H9 (cell line): ENCODE measurements around the gene SPATA1. TPM values are rescaled to one million over a fixed set of nuclear protein-coding genes. Genes with fewer than 3 reads are reported as not detected.

Source experiments
- DNase-seq: peaks from one replicate; pipeline ENCODE4 v3.0.0-alpha.2; 2017
- H2AFZ ChIP-seq: one replicate; pipeline ENCODE4 v1.6.1; 2013; ENCODE audit warnings: mild to moderate bottlenecking, low read length, control low read depth, moderate library complexity
- H2AK5ac ChIP-seq: 2 replicates; pipeline ENCODE4 v1.6.1; 2013; ENCODE audit warnings: low read length, control low read depth, mixed read lengths; ENCODE audit not compliant: insufficient read length
- H2BK120ac ChIP-seq: one replicate; pipeline ENCODE4 v1.6.1; 2013; ENCODE audit warnings: low read depth, mild to moderate bottlenecking, low read length, control low read depth, inconsistent platforms; ENCODE audit not compliant: poor library complexity, severe bottlenecking
- H2BK12ac ChIP-seq: 2 replicates; pipeline ENCODE4 v1.6.1; 2013; ENCODE audit warnings: low read length, control low read depth, mixed read lengths, low read depth; ENCODE audit not compliant: insufficient read length
- H2BK15ac ChIP-seq: 2 replicates; pipeline ENCODE4 v1.6.1; 2013; ENCODE audit warnings: low read depth, low read length, control low read depth
- H2BK20ac ChIP-seq: one replicate; pipeline ENCODE4 v1.6.1; 2013; ENCODE audit warnings: low read depth, mild to moderate bottlenecking, low read length, control low read depth, inconsistent platforms; ENCODE audit not compliant: poor library complexity, severe bottlenecking
- H2BK5ac ChIP-seq: 2 replicates; pipeline ENCODE4 v1.6.1; 2013; ENCODE audit warnings: low read length, control low read depth, mixed read lengths; ENCODE audit not compliant: insufficient read length
- H3K14ac ChIP-seq: 2 replicates; pipeline ENCODE4 v1.6.1; 2013; ENCODE audit warnings: low read length, control low read depth; ENCODE audit not compliant: insufficient read depth
- H3K18ac ChIP-seq: 2 replicates; pipeline ENCODE4 v1.6.1; 2013; ENCODE audit warnings: low read depth, mild to moderate bottlenecking, mixed read lengths, low read length, control low read depth; ENCODE audit not compliant: insufficient read length
- H3K23ac ChIP-seq: 2 replicates; pipeline ENCODE4 v1.6.1; 2013; ENCODE audit warnings: low read length, control low read depth, mixed read lengths, low read depth; ENCODE audit not compliant: insufficient read length
- H3K23me2 ChIP-seq: 2 replicates; pipeline ENCODE4 v1.6.1; 2013; ENCODE audit warnings: low read depth, mild to moderate bottlenecking, mixed read lengths, low read length, control low read depth; ENCODE audit not compliant: insufficient read length, poor library complexity, severe bottlenecking
- H3K27ac ChIP-seq: 2 replicates; pipeline ENCODE4 v1.5.1; 2013; ENCODE audit warnings: low read length, control low read depth, mixed read lengths, low read depth; ENCODE audit not compliant: insufficient read length
- H3K27me3 ChIP-seq: 2 replicates; pipeline ENCODE4 v1.6.1; 2013; ENCODE audit warnings: low read length, control low read depth, inconsistent platforms; ENCODE audit not compliant: insufficient read depth
- H3K4ac ChIP-seq: 2 replicates; pipeline ENCODE4 v1.6.1; 2013; ENCODE audit warnings: low read depth, mild to moderate bottlenecking, control low read depth, inconsistent platforms, low read length, moderate library complexity
- H3K4me1 ChIP-seq: 2 replicates; pipeline ENCODE4 v1.6.1; 2013; ENCODE audit warnings: low read length, control low read depth, inconsistent platforms; ENCODE audit not compliant: insufficient read depth
- H3K4me2 ChIP-seq: 2 replicates; pipeline ENCODE4 v1.6.1; 2013; ENCODE audit warnings: low read length, control low read depth, mixed read lengths; ENCODE audit not compliant: insufficient read length, insufficient read depth
- H3K56ac ChIP-seq: 2 replicates; pipeline ENCODE4 v1.6.1; 2013; ENCODE audit warnings: low read depth, mild to moderate bottlenecking, mixed read lengths, low read length, control low read depth; ENCODE audit not compliant: insufficient read length
- H3K79me1 ChIP-seq: 2 replicates; pipeline ENCODE4 v1.6.1; 2013; ENCODE audit warnings: low read depth, mild to moderate bottlenecking, moderate library complexity, low read length, control low read depth, inconsistent platforms; ENCODE audit not compliant: insufficient read depth, poor library complexity, severe bottlenecking
- H3K79me2 ChIP-seq: 2 replicates; pipeline ENCODE4 v1.6.1; 2013; ENCODE audit warnings: low read length, control low read depth, inconsistent platforms; ENCODE audit not compliant: insufficient read depth
- H3K9ac ChIP-seq: 2 replicates; pipeline ENCODE4 v1.6.1; 2013; ENCODE audit warnings: low read length, control low read depth, mixed read lengths; ENCODE audit not compliant: insufficient read length; ENCODE audit errors: extremely low read depth
- H3K9me3 ChIP-seq: one replicate; pipeline ENCODE4 v1.6.1; 2013; ENCODE audit warnings: low read depth, low read length, inconsistent platforms; ENCODE audit not compliant: control insufficient read depth
- H3T11ph ChIP-seq: one replicate; pipeline ENCODE4 v1.6.1; 2013; ENCODE audit warnings: mild to moderate bottlenecking, low read length, control low read depth, inconsistent platforms
- H4K20me1 ChIP-seq: one replicate; pipeline ENCODE4 v1.6.1; 2013; ENCODE audit not compliant: control insufficient read depth, insufficient read length, insufficient read depth
- H4K5ac ChIP-seq: 2 replicates; pipeline ENCODE4 v1.6.1; 2013; ENCODE audit warnings: low read depth, mild to moderate bottlenecking, mixed read lengths, low read length, control low read depth; ENCODE audit not compliant: insufficient read length
- H4K8ac ChIP-seq: replicated peaks from 2 replicates; pipeline ENCODE4 v1.6.1; 2013; ENCODE audit warnings: low read length, control low read depth, mixed read lengths, low read depth; ENCODE audit not compliant: insufficient read length
- H4K91ac ChIP-seq: 2 replicates; pipeline ENCODE4 v1.6.1; 2013; ENCODE audit warnings: low read depth, mild to moderate bottlenecking, moderate library complexity, mixed read lengths, low read length, control low read depth; ENCODE audit not compliant: insufficient read length
- H3K27ac Mint-ChIP-seq, 3 experiments: 2 replicates in 2 of 3; 3 replicates in 1 of 3; pipeline ENCODE4 v1.8.0; 2020 to 2021; ENCODE audit warnings: mixed read lengths in 3 of 3, mild to moderate bottlenecking in 1 of 3, moderate library complexity in 1 of 3
- H3K27me3 Mint-ChIP-seq: 2 replicates; pipeline ENCODE4 v1.8.0; 2021; ENCODE audit warnings: low read depth, mild to moderate bottlenecking, moderate library complexity, mixed read lengths
- H3K36me3 Mint-ChIP-seq, 3 experiments: 2 replicates in 2 of 3; 3 replicates in 1 of 3; pipeline ENCODE4 v1.8.0; 2020 to 2021; ENCODE audit warnings: low read depth in 3 of 3, mixed read lengths in 3 of 3; ENCODE audit not compliant: insufficient read depth in 1 of 3
- H3K4me1 Mint-ChIP-seq, 2 experiments: 2 replicates each; pipeline ENCODE4 v1.8.0; 2020; ENCODE audit warnings: mixed read lengths in 2 of 2
- H3K4me3 Mint-ChIP-seq, 2 experiments: 2 replicates in 1 of 2; 3 replicates in 1 of 2; pipeline ENCODE4 v1.8.0; 2020 to 2021; ENCODE audit warnings: mild to moderate bottlenecking in 2 of 2, mixed read lengths in 2 of 2, moderate library complexity in 1 of 2
- H3K9me3 Mint-ChIP-seq, 2 experiments: 2 replicates in 1 of 2; 3 replicates in 1 of 2; pipeline ENCODE4 v1.8.0; 2020; ENCODE audit warnings: mild to moderate bottlenecking in 2 of 2, mixed read lengths in 2 of 2, moderate library complexity in 1 of 2
- WGBS: extraction: QIAGEN DNeasy Blood & Tissue Kit; methylation state at CpG from one replicate; pipeline ENCODE4 v1.1.7; 2013; ENCODE audit warnings: missing lambda C conversion rate, low lambda C conversion rate, mixed read lengths; ENCODE audit not compliant: insufficient read length; ENCODE audit errors: extremely low coverage; 5-methylcytosine and 5-hydroxymethylcytosine counted together
- total RNA-seq: library from RNA; stranded (reverse); gene quantifications from 2 replicates; pipeline ENCODE4 v1.2.1, GENCODE V29; 2021
- TF ChIP-seq, protein P1 (sequence below): fragments of 200-600 bp; sonication (generic); conservative IDR thresholded peaks from 3 replicates; pipeline ENCODE4 v1.8.0; 2021; ENCODE audit warnings: antibody characterized with exemption, mild to moderate bottlenecking

SPATA1 gene
- total RNA-seq, 1 experiment from 2014 or later, result not detected

DNA sequence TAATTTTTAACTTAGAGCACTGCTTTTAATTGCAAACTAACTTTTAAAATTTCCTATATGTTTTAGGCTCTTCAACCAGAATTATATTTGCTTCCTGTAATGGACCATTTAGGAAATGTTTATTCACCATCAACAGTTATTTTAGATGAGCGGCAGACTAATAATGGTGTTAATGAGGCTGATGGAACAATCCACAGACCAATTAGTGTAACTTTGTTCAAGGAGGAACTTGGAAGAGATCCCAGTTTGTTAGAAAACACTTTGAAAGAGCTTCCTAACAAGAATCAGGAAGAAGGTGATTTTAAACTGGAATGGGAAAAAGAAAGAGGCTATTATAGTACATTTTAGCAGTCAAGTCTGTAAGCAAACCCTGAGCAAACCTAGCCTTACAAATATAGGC, 19.6 kb downstream of the SPATA1 start:
- H3K4ac ChIP-seq, result no peak overlapping the region
- no peak overlapping the region for H2BK120ac ChIP-seq
- H3K23me2 ChIP-seq, result no peaks in the 10 kb centered on the region
- H2BK5ac ChIP-seq, result no peak overlapping the region
- Mint-ChIP-seq H3K9me3 (no peaks in the 10 kb centered on the region; a peak in 1 of 5 replicates), H3K27me3 (no peaks in the 10 kb centered on the region), H3K36me3 (no peaks in the 10 kb centered on the region), H3K27ac (no peak overlapping the region), H3K4me3 (no peak overlapping the region), H3K4me1 (no peaks in the 10 kb centered on the region)
- no peak overlapping the region for H3K56ac ChIP-seq
- no peak overlapping the region for H2AFZ ChIP-seq
- H2BK12ac ChIP-seq, result no peak overlapping the region
- no peak overlapping the region for H3T11ph ChIP-seq
- no peaks in the 10 kb centered on the region for H3K79me1 ChIP-seq
- no peaks in the 10 kb centered on the region for H3K79me2 ChIP-seq
- TF ChIP-seq, protein P1, sequence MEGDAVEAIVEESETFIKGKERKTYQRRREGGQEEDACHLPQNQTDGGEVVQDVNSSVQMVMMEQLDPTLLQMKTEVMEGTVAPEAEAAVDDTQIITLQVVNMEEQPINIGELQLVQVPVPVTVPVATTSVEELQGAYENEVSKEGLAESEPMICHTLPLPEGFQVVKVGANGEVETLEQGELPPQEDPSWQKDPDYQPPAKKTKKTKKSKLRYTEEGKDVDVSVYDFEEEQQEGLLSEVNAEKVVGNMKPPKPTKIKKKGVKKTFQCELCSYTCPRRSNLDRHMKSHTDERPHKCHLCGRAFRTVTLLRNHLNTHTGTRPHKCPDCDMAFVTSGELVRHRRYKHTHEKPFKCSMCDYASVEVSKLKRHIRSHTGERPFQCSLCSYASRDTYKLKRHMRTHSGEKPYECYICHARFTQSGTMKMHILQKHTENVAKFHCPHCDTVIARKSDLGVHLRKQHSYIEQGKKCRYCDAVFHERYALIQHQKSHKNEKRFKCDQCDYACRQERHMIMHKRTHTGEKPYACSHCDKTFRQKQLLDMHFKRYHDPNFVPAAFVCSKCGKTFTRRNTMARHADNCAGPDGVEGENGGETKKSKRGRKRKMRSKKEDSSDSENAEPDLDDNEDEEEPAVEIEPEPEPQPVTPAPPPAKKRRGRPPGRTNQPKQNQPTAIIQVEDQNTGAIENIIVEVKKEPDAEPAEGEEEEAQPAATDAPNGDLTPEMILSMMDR, result no peak
- H4K5ac ChIP-seq, result no peak overlapping the region
- no peaks in the 10 kb centered on the region for H3K9me3 ChIP-seq
- no peaks in the 10 kb centered on the region for H3K27me3 ChIP-seq
- no peak overlapping the region for H3K18ac ChIP-seq
- WGBS, result no CpG with 5 or more reads among the region's 1 CpG
- H4K91ac ChIP-seq, result no peak overlapping the region
- no peak overlapping the region for H2BK15ac ChIP-seq
- no peak overlapping the region for H3K23ac ChIP-seq
- no peak overlapping the region for H3K27ac ChIP-seq
- no peak overlapping the region for H4K8ac ChIP-seq
- H2AK5ac ChIP-seq, result no peak overlapping the region
- H3K4me1 ChIP-seq, result no peaks in the 10 kb centered on the region
- H3K9ac ChIP-seq, result no peak overlapping the region
- DNase-seq, result no peak
- H4K20me1 ChIP-seq, result no peaks in the 10 kb centered on the region
- H2BK20ac ChIP-seq, result no peak overlapping the region
- H3K14ac ChIP-seq, result no peak overlapping the region
- H3K4me2 ChIP-seq, result no peak overlapping the region
